GM12892 (cell line): ENCODE measurements around the gene NAV1.

ENCODE experiments used
- DNase-seq: peaks from one replicate; pipeline ENCODE4 v3.0.0; 2011; ENCODE audit not compliant: insufficient read length
- FAIRE-seq: peaks from 2 replicates; lab custom pipeline; 2011; peaks lifted over from hg19 to GRCh38; lab: Jason Lieb, UNC
- POLR2A ChIP-seq: IDR thresholded peaks from 2 replicates; pipeline ENCODE4 v1.6.1; 2011; ENCODE audit warnings: low read depth, low read length, control low read depth
- POLR2AphosphoS5 ChIP-seq: IDR thresholded peaks from 2 replicates; pipeline ENCODE4 v1.6.1; 2011; ENCODE audit warnings: low read depth, low read length, control low read depth
- TAF1 ChIP-seq: IDR thresholded peaks from 2 replicates; pipeline ENCODE4 v1.6.1; 2011; ENCODE audit warnings: low read depth, mild to moderate bottlenecking, control low read depth, low read length, borderline replicate concordance

NAV1 gene

GRCh38 chr1:201506092-201506491, 32.8 kb upstream of the NAV1 start:
- no peak for TF ChIP-seq POLR2AphosphoS5
- no peak for TF ChIP-seq POLR2A
- TF ChIP-seq TAF1, result no peak
- FAIRE-seq, result no peak
- no peak for DNase-seq

DNA sequence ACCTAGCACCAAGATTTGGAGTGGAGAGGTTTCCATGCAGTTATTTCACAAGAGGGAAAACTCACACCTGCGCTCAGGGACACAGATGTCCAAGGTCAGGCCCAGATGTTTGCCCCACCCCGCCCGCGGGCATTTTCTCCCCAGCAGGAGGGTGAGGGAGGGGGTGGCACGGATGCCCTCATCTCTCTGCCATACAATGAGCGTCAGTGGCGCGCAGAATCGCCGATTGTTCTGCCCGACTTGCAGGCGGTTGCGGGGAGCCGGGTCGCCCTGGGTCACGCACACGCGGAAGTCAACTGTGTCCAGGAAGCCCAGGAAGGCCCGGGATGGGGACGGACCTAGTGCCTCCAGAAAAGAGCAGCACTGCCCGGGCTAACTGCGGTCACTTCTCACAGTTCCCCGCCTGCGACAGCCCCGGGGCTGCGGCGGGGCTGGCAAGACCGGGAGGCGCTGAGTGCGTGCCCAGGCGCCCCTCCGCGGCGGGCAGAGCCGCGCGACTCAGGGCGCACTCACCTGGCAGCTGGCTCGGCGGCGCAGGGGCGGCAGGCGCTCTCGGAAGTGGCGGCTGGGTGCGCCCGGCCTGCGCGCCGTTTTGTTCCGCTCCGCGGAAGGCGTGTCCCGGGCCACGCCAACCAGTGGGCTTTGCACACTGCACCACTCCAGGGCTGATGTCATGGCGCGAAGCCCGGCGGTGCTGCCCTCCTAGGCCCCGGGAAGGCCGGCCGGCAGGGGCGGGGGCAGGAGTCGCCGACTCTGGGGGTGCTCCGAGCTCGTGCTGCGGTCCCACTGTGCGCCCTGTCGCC, 32.2 kb upstream of the NAV1 start, which contains the start of gene CSRP1:
Gene CSRP1, minus strand, starts transcription at position 567 of the 803 bp plus-strand sequence. CDS start 10,820 bp downstream, outside the sequence.
- DNase-seq (peak; percentile 94), FAIRE-seq (no peak)
- TF ChIP-seq TAF1 (peak; percentile 53; the same call in 1 of the 2 replicates), POLR2AphosphoS5 (peak; percentile 79), POLR2A (peak; percentile 95)

DNA sequence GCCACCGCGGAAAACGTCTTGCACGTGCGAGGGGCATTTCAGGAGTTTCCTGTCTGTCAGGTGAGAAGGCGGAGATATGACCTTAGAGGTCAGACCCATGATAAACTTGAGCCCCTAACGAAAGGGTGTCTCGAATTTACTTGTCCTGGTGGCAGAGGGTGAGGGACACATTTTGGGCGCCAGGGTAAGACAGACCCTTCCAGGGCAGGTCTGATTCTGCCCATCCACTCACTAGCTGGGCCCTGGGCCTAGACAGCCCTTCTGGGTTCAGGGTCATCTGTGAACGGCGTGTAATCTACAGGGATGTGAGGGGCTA, 31.6 kb upstream of the NAV1 start:
- no peak for DNase-seq

DNA sequence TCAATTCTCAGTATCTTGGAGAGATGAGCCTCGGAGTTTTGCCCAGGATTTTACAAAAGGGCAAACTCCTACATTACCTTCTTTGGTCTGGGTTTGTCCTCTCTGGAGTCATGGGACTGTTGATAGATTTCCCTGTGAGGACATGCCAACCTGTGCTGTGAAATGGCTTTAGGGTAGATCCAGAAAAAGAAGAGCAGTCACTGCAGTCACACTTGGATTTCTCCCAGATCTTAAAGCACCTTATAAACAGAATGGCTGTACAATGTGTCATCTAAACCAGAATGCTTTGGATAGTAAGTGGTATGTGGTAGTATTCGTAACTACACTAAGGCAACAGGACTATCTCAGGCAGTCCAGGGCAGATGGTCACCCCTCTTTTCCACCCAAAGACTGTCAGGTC, 30.1 kb upstream of the NAV1 start:
- FAIRE-seq, result no peak
- TF ChIP-seq POLR2A (no peak), TAF1 (no peak), POLR2AphosphoS5 (no peak)
- no peak for DNase-seq

More for the DNA sequence above, 31.6 kb upstream of the NAV1 start:
- TF ChIP-seq POLR2AphosphoS5 (no peak), POLR2A (no peak), TAF1 (no peak)
- no peak for FAIRE-seq

DNA sequence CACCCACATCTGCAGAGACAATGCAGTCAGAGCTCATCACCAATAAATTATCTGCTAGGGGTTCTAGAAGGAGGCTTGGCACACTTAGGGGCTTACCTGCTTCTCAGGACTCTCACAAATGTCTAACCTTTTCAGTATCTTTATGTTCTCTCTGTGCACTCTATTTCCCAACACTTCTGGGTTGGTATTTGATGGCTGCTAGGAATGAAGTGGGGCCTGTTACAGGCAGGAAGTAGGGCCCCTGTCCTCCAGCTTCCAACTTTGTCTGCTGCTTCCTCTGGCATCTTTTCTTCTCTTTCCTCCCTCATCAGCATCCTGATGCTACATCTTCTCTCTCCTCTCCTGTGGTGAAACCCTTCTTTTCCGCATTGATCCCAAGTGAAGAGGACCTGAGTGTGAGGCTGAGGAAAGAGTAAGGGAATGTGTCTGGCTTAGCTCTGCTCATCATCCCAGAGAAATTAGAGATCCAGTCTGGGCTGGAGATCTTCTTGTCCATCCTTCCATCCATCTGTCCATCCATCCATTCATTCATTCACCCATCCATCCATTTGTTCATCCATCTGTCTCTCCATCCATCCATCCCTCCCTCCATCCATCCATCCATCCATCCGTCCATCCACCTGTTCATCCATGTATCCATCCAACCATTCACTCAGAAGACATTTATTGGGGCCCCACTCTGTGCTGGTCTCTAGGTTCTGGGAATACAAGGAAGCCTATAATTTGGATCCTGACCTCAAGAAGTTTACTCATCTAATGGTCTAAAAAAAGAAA, 29.1 kb upstream of the NAV1 start:
- FAIRE-seq (no peak), DNase-seq (no peak)
- no peak for TF ChIP-seq POLR2AphosphoS5
- TF ChIP-seq TAF1, result no peak
- TF ChIP-seq POLR2A, result no peak

DNA sequence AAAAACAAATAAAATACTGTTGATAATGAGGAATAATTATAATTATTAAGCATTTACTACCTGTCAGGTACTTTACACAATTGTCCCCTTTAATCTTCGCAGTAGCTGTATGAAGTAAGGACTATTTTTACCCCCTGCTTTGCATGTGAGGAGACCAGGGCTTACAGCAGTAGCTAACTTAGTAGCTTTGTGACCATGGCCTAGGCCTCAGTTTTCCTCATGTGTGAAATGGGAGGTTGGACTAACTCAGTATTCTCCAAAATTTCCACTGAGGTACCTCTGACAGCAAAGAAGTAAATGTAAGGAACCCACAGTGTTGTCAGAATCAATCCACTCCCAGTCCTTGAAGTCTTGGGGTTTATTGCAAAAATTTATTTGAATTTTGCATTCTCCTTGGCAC, 28.2 kb upstream of the NAV1 start:
- no peak for FAIRE-seq
- DNase-seq, result no peak
- TF ChIP-seq TAF1, result no peak
- no peak for TF ChIP-seq POLR2A

- no peak for TF ChIP-seq POLR2AphosphoS5
- no peak for TF ChIP-seq POLR2A
- no peak for TF ChIP-seq TAF1
- DNase-seq (no peak), FAIRE-seq (no peak)
Observed at GRCh38 chr1:201511396-201511940, 27.5 kb upstream of the NAV1 start.

- DNase-seq, result peak; percentile 40
- peak; percentile 5 for FAIRE-seq
- TF ChIP-seq POLR2A (no peak), POLR2AphosphoS5 (no peak), TAF1 (no peak)
Observed at GRCh38 chr1:201511941-201512539, 26.9 kb upstream of the NAV1 start.

DNA sequence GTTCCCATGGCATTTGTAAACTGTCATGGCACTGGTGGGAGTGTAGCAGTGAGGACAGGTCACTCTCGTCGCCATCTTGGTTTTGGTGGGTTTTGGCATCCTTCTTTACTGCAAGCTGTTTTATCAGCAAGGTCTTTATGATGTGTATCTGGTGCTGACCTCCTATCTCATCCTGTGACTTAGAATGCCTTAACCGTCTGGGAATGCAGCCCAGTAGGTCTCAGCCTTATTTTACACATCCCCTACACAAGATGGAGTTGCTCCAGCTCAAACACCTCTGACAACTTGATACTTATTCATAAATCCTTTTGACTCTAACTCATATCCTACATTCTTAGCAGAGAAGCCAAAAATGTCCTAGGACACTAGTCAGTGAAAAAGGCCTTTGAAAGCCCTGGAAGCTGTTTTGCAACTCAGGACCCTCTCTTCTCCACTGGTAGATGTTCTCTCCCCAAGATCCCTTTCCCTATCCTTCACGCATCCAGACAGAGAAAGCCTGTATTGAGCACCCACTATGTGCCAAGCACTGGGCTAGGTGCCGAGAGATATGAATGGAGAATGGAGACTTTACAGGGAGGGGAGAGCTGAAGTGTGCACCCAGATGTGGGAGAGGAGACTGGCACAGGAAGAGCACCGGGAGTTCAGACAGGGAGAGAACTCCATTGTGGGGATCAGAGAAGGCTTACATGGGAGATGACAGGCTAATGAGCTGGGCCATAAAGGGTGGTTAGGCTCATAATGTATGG, 25.3 kb upstream of the NAV1 start:
- DNase-seq (no peak), FAIRE-seq (no peak)
- TF ChIP-seq TAF1 (no peak), POLR2A (no peak), POLR2AphosphoS5 (no peak)

- no peak for TF ChIP-seq TAF1
- no peak for DNase-seq
- FAIRE-seq, result no peak
Observed at GRCh38 chr1:201514466-201514865, 24.5 kb upstream of the NAV1 start.

- DNase-seq (no peak), FAIRE-seq (no peak)
- TF ChIP-seq POLR2A (no peak), TAF1 (no peak), POLR2AphosphoS5 (no peak)
Observed at GRCh38 chr1:201515062-201515750, 23.7 kb upstream of the NAV1 start.
